GM21447 (cell line): ENCODE data around the gene RNF32.
"Not testable (repeated sequence)": the region's sequence is repeated elsewhere in the genome, so short reads cannot be mapped to it uniquely, and the experiment has no call there.

Experiments used
- ATAC-seq: cut with Tn5 transposase; IDR thresholded peaks from one replicate; pipeline ENCODE4 v1.9.1; 2021; ENCODE audit not compliant: unreplicated experiment

Gene RNF32

GRCh38 chr7:156673454-156673853 lies 32.9 kb downstream of the RNF32 start:
- no peak for ATAC-seq

GRCh38 chr7:156673902-156674301 lies 33.3 kb downstream of the RNF32 start:
- no peak for ATAC-seq

- no peak for ATAC-seq
These were observed 35.1 kb downstream of the RNF32 start for GRCh38 chr7:156675721-156676120.

GRCh38 chr7:156676263-156676662 lies 35.7 kb downstream of the RNF32 start:
- no peak for ATAC-seq

- no peak for ATAC-seq
These were observed 36.9 kb downstream of the RNF32 start for GRCh38 chr7:156677374-156678054.

- ATAC-seq: no peak
These were observed 39.7 kb downstream of the RNF32 start for GRCh38 chr7:156680281-156680680.

GRCh38 chr7:156682928-156683327 lies 42.4 kb downstream of the RNF32 start:
- ATAC-seq: no peak

GRCh38 chr7:156684251-156684650 lies 43.7 kb downstream of the RNF32 start:
- ATAC-seq: no peak

- no peak for ATAC-seq
These were observed 44.1 kb downstream of the RNF32 start for GRCh38 chr7:156684661-156685060.

GRCh38 chr7:156691764-156692163 lies 51.2 kb downstream of the RNF32 start:
- no peak for ATAC-seq

GRCh38 chr7:156692849-156693248 lies 52.3 kb downstream of the RNF32 start:
- no peak for ATAC-seq

- no peak for ATAC-seq
These were observed 53.1 kb downstream of the RNF32 start for GRCh38 chr7:156693627-156694026.

- ATAC-seq: not testable (repeated sequence)
These were observed 56.7 kb downstream of the RNF32 start for GRCh38 chr7:156697283-156697682.

GRCh38 chr7:156698512-156698911 lies 57.9 kb downstream of the RNF32 start:
- not testable (repeated sequence) for ATAC-seq

GRCh38 chr7:156701787-156702186 lies 61.2 kb downstream of the RNF32 start:
- not testable (repeated sequence) for ATAC-seq

GRCh38 chr7:156702399-156702798 lies 61.8 kb downstream of the RNF32 start:
- ATAC-seq: no peak

GRCh38 chr7:156703209-156703608 lies 62.6 kb downstream of the RNF32 start:
- ATAC-seq: no peak

GRCh38 chr7:156703773-156704482 lies 63.4 kb downstream of the RNF32 start:
- peak; percentile 63 for ATAC-seq

GRCh38 chr7:156722043-156722826 lies 81.7 kb downstream of the RNF32 start:
- ATAC-seq: no peak

- ATAC-seq: no peak
These were observed 84.5 kb downstream of the RNF32 start for GRCh38 chr7:156725073-156725472.

GRCh38 chr7:156725936-156726335 lies 85.4 kb downstream of the RNF32 start:
- ATAC-seq: no peak
